Ishikawa (cell line): Measurements from ENCODE around the gene B4GALT5.

Source experiments
- CEBPB ChIP-seq: IDR thresholded peaks from 2 replicates; pipeline ENCODE4 v1.6.1; 2012
- CREB1 ChIP-seq: IDR thresholded peaks from 2 replicates; pipeline ENCODE4 v1.6.1; 2012; ENCODE audit warnings: low read depth
- EGR1 ChIP-seq: IDR thresholded peaks from 2 replicates; pipeline ENCODE4 v1.6.1; 2012
- EP300 ChIP-seq: IDR thresholded peaks from 2 replicates; pipeline ENCODE4 v1.6.1; 2012; ENCODE audit warnings: borderline replicate concordance
- FOXM1 ChIP-seq: IDR thresholded peaks from 2 replicates; pipeline ENCODE4 v1.6.1; 2012; ENCODE audit warnings: low read depth, borderline replicate concordance
- NFIC ChIP-seq: IDR thresholded peaks from 2 replicates; pipeline ENCODE4 v1.6.1; 2012
- RAD21 ChIP-seq: IDR thresholded peaks from 2 replicates; pipeline ENCODE4 v1.6.1; 2012; ENCODE audit warnings: low read depth
- TCF12 ChIP-seq: IDR thresholded peaks from 2 replicates; pipeline ENCODE4 v1.6.1; 2012; ENCODE audit warnings: low read depth
- YY1 ChIP-seq: IDR thresholded peaks from 2 replicates; pipeline ENCODE4 v1.6.1; 2012; ENCODE audit warnings: low read depth
- ZBTB7A ChIP-seq: IDR thresholded peaks from 2 replicates; pipeline ENCODE4 v1.6.1; 2012; ENCODE audit warnings: low read depth
- TF ChIP-seq, protein P1 (sequence below): IDR thresholded peaks from 2 replicates; pipeline ENCODE4 v1.6.1; 2012; ENCODE audit warnings: low read depth, mild to moderate bottlenecking
- TF ChIP-seq, protein P2 (sequence below): IDR thresholded peaks from 2 replicates; pipeline ENCODE4 v1.6.1; 2012
- TF ChIP-seq, protein P3 (sequence below): IDR thresholded peaks from 2 replicates; pipeline ENCODE4 v1.6.1; 2012

DNA sequence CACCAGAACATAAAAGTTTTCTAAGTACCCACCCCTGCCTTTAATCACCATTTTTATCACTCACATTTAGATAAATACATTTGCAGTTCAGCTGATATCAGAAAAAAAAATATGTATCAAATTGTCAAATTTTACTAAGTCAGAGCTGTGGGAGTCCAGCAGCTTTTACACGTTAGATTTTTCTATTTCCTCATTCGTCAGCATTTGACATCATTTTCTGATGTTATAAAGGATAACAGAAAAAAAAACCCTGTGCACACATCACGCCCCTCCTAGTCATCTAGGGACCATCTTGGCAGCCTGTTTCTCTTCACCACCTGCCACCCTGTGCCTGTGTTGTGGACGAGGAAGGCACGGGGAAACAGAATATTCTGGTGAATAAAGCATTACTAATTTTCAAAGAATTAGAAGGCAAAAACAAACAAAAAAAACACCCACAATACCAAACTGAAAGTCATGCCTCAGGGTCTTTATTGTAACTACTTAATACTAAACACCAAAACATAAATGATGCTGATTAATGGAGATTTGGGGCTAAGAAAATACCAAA, 12.4 kb downstream of the B4GALT5 start:
- TF ChIP-seq EP300: no peak
- TF ChIP-seq, protein P1, sequence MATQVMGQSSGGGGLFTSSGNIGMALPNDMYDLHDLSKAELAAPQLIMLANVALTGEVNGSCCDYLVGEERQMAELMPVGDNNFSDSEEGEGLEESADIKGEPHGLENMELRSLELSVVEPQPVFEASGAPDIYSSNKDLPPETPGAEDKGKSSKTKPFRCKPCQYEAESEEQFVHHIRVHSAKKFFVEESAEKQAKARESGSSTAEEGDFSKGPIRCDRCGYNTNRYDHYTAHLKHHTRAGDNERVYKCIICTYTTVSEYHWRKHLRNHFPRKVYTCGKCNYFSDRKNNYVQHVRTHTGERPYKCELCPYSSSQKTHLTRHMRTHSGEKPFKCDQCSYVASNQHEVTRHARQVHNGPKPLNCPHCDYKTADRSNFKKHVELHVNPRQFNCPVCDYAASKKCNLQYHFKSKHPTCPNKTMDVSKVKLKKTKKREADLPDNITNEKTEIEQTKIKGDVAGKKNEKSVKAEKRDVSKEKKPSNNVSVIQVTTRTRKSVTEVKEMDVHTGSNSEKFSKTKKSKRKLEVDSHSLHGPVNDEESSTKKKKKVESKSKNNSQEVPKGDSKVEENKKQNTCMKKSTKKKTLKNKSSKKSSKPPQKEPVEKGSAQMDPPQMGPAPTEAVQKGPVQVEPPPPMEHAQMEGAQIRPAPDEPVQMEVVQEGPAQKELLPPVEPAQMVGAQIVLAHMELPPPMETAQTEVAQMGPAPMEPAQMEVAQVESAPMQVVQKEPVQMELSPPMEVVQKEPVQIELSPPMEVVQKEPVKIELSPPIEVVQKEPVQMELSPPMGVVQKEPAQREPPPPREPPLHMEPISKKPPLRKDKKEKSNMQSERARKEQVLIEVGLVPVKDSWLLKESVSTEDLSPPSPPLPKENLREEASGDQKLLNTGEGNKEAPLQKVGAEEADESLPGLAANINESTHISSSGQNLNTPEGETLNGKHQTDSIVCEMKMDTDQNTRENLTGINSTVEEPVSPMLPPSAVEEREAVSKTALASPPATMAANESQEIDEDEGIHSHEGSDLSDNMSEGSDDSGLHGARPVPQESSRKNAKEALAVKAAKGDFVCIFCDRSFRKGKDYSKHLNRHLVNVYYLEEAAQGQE: no peak
- TF ChIP-seq, protein P2, sequence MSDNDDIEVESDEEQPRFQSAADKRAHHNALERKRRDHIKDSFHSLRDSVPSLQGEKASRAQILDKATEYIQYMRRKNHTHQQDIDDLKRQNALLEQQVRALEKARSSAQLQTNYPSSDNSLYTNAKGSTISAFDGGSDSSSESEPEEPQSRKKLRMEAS: no peak
- TF ChIP-seq CEBPB: no peak
- no peak for TF ChIP-seq RAD21
- no peak for TF ChIP-seq ZBTB7A
- no peak for TF ChIP-seq CREB1
- no peak for TF ChIP-seq FOXM1
- TF ChIP-seq EGR1: no peak
- TF ChIP-seq, protein P3, sequence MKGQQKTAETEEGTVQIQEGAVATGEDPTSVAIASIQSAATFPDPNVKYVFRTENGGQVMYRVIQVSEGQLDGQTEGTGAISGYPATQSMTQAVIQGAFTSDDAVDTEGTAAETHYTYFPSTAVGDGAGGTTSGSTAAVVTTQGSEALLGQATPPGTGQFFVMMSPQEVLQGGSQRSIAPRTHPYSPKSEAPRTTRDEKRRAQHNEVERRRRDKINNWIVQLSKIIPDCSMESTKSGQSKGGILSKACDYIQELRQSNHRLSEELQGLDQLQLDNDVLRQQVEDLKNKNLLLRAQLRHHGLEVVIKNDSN: no peak
- no peak for TF ChIP-seq TCF12
- no peak for TF ChIP-seq YY1
- no peak for TF ChIP-seq NFIC
